ENCODE measurements around the gene UACA. TPM values are rescaled to one million over a fixed set of nuclear protein-coding genes. Genes with fewer than 3 reads are reported as not detected.

Gene UACA
- total RNA-seq, 2 donors from 2014 or later, result 22.4 to 27.2 TPM

- no peak overlapping the region for H3K27ac ChIP-seq
- intact Hi-C loops (cut with DNase I), result no loop called here
- H3K4me1 ChIP-seq, result peaks cover 4% of the 10 kb centered on the region
- H3K27me3 ChIP-seq, result no peaks in the 10 kb centered on the region
- ATAC-seq (no peak), DNase-seq (no peak)
- TF ChIP-seq CTCF (IDR thresholded peaks at IDR 0.05) (no peak), POLR2A (IDR thresholded peaks at IDR 0.05) (no peak)
- no peaks in the 10 kb centered on the region for H3K9me3 ChIP-seq
- 86 to 87% methylated on average over 3 of the region's 3 CpGs for WGBS, 2 donors
- no peak overlapping the region for H3K4me3 ChIP-seq
- H3K36me3 ChIP-seq (replicated peaks in 1 of 2; ENCODE audit: insufficient read depth in 1 of 2, low read depth in 2 of 2), result no peaks in the 10 kb centered on the region
Observed at GRCh38 chr15:70658641-70659040, 104.7 kb downstream of the UACA start.

GRCh38 chr15:70653426-70653825 is 109.9 kb downstream of the UACA start:
- WGBS, 2 donors, result 25 to 35% methylated on average over 4 of the region's 4 CpGs
- ATAC-seq, result no peak
- intact Hi-C loops (cut with DNase I), result no loop called here
- TF ChIP-seq POLR2A (IDR thresholded peaks at IDR 0.05) (no peak), CTCF (IDR thresholded peaks at IDR 0.05) (no peak)
- Histone ChIP-seq H3K36me3 (replicated peaks in 1 of 2; ENCODE audit: insufficient read depth in 1 of 2, low read depth in 2 of 2) (no peaks in the 10 kb centered on the region), H3K27me3 (no peaks in the 10 kb centered on the region), H3K4me1 (peaks cover 7% of the 10 kb centered on the region), H3K27ac (no peak overlapping the region), H3K9me3 (no peaks in the 10 kb centered on the region), H3K4me3 (no peak overlapping the region)
- no peak for DNase-seq

GRCh38 chr15:70652341-70652740 is 111.0 kb downstream of the UACA start:
- no peak for TF ChIP-seq CTCF (IDR thresholded peaks at IDR 0.05)
- TF ChIP-seq POLR2A (IDR thresholded peaks at IDR 0.05), result no peak

GRCh38 chr15:70651303-70651845 is 112.0 kb downstream of the UACA start:
- TF ChIP-seq POLR2A (IDR thresholded peaks at IDR 0.05) (no peak), CTCF (IDR thresholded peaks at IDR 0.05) (no peak)
- WGBS, 2 donors, result 90 to 94% methylated on average over 2 of the region's 2 CpGs
- H3K27ac ChIP-seq, result no peak overlapping the region
- H3K36me3 ChIP-seq (replicated peaks in 1 of 2; ENCODE audit: insufficient read depth in 1 of 2, low read depth in 2 of 2), result no peaks in the 10 kb centered on the region
- DNase-seq, result no peak
- H3K9me3 ChIP-seq, result no peaks in the 10 kb centered on the region
- intact Hi-C loops (cut with DNase I), result no loop called here
- no peak overlapping the region for H3K4me3 ChIP-seq
- peaks cover 7% of the 10 kb centered on the region for H3K4me1 ChIP-seq
- no peak for ATAC-seq
- no peaks in the 10 kb centered on the region for H3K27me3 ChIP-seq

More at GRCh38 chr15:70652341-70652740, 111.0 kb downstream of the UACA start:
- Histone ChIP-seq H3K27me3 (no peaks in the 10 kb centered on the region), H3K4me1 (peaks cover 7% of the 10 kb centered on the region), H3K36me3 (replicated peaks in 1 of 2; ENCODE audit: insufficient read depth in 1 of 2, low read depth in 2 of 2) (no peaks in the 10 kb centered on the region), H3K27ac (no peak overlapping the region), H3K4me3 (no peak overlapping the region), H3K9me3 (no peaks in the 10 kb centered on the region)
- DNase-seq (no peak), ATAC-seq (no peak)
- intact Hi-C loops (cut with DNase I), result no loop called here
- WGBS, 2 donors, result 89 to 97% methylated on average over 2 of the region's 2 CpGs

GRCh38 chr15:70650567-70651302 is 112.6 kb downstream of the UACA start:
- TF ChIP-seq POLR2A (IDR thresholded peaks at IDR 0.05) (no peak), CTCF (IDR thresholded peaks at IDR 0.05) (no peak)

More at GRCh38 chr15:70650567-70651302, 112.6 kb downstream of the UACA start:
- no peak overlapping the region for H3K27ac ChIP-seq
- no peak overlapping the region for H3K4me3 ChIP-seq
- 88 to 94% methylated on average over 10 of the region's 10 CpGs for WGBS, 2 donors
- no peaks in the 10 kb centered on the region for H3K9me3 ChIP-seq
- no peaks in the 10 kb centered on the region for H3K27me3 ChIP-seq
- peaks cover 7% of the 10 kb centered on the region for H3K4me1 ChIP-seq
- DNase-seq (no peak), ATAC-seq (no peak)
- H3K36me3 ChIP-seq (replicated peaks in 1 of 2; ENCODE audit: insufficient read depth in 1 of 2, low read depth in 2 of 2), result no peaks in the 10 kb centered on the region
- intact Hi-C loops (cut with DNase I), result no loop called here

All from body of pancreas (tissue), 4 donors.